Retinal pigment epithelial cell (primary cell): ENCODE data around the gene PKD2L2.
"Not testable (repeated sequence)": the region's sequence is repeated elsewhere in the genome, so short reads cannot be mapped to it uniquely, and the experiment has no call there.

ENCODE experiments used
- DNase-seq: peaks from one replicate; pipeline ENCODE4 v3.0.0-alpha.2; 2010; ENCODE audit warnings: low read depth
- H3K4me3 ChIP-seq: 2 replicates; pipeline ENCODE4 v1.5.1; 2011; ENCODE audit warnings: mild to moderate bottlenecking, low read length, control low read depth, moderate library complexity
- TF ChIP-seq, protein P1 (sequence below): conservative IDR thresholded peaks from 2 replicates; pipeline ENCODE4 v1.5.1; 2011; ENCODE audit warnings: low read depth, low read length, control low read depth, inconsistent platforms

PKD2L2 gene

DNA sequence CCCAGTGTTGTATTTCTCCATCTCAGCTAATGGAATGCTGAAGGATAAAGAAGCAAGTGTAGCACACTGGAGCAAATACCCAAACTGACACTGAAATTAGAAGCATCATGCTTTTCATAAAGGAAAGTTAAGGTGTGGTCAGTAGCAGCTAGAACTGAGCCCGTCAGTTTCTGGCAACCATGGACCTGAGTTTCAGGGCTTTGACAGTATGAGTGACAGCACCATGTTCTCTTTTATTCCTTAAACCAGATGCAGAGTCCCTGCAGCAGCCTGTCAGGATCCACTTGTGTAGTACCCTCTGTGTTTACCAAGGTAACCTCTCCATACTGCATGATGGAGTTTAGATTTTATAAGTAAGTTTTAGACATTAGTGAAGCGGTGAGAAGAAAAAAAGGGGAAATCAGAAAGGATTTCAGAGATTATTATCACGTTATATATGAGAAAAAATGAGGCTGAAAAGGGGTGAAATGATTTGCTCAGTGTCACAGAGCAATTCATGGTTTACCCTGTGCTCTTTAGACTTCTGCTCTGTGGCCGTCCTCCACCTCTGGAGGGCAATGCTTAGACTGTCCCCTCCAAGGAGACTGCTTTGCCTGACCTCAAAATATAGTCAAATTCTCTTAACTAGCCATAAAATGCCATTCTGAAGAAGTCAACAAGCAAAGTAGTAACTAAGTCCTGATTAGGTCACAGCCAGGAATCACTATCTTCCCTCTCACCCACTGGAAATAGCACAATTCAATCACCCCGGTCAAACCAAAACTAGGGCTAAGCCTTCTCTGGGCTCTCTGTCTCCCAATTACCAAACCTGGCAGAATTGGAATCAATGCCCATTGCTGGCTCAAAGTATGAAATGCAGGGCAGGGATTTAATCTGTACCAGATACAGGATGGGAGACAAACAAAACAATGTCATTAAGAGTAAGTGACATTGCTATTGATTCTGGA, 32.1 kb upstream of the PKD2L2 start:
- TF ChIP-seq, protein P1, sequence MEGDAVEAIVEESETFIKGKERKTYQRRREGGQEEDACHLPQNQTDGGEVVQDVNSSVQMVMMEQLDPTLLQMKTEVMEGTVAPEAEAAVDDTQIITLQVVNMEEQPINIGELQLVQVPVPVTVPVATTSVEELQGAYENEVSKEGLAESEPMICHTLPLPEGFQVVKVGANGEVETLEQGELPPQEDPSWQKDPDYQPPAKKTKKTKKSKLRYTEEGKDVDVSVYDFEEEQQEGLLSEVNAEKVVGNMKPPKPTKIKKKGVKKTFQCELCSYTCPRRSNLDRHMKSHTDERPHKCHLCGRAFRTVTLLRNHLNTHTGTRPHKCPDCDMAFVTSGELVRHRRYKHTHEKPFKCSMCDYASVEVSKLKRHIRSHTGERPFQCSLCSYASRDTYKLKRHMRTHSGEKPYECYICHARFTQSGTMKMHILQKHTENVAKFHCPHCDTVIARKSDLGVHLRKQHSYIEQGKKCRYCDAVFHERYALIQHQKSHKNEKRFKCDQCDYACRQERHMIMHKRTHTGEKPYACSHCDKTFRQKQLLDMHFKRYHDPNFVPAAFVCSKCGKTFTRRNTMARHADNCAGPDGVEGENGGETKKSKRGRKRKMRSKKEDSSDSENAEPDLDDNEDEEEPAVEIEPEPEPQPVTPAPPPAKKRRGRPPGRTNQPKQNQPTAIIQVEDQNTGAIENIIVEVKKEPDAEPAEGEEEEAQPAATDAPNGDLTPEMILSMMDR = no peak
- no peak overlapping the region for H3K4me3 ChIP-seq
- no peak for DNase-seq

DNA sequence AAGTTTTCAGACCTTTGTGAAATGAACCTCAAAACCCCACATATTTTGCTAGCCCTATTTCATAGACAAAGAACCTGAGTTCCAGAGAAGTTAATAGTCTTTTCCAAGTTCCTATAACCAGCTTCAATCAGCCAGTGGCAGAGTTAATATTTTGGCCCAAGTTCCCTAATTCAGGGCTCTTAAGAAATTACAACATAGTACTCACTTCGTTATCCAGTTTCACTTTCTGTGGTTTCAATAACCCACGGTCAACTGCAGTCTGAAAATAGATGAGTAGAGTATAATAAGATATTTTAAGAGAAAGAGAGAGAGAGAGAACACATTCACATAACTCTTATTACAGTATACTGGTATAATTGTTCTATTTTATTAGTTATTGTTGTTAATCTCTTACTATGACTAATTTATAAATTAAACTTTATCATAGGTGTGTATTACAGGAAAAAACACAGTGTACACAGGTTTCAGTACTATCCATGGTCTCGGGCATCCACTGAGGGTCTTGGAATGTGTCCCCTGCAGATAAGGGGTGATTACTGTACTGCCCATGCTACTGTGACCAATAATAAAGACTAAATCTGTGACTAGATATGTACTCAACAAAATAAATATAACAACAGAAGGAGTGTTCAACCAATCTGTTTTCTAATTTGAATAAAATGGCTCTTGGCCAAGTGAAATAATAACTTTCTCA, 30.9 kb upstream of the PKD2L2 start:
- H3K4me3 ChIP-seq = no peak overlapping the region
- TF ChIP-seq, protein P1 = no peak
- no peak for DNase-seq

DNA sequence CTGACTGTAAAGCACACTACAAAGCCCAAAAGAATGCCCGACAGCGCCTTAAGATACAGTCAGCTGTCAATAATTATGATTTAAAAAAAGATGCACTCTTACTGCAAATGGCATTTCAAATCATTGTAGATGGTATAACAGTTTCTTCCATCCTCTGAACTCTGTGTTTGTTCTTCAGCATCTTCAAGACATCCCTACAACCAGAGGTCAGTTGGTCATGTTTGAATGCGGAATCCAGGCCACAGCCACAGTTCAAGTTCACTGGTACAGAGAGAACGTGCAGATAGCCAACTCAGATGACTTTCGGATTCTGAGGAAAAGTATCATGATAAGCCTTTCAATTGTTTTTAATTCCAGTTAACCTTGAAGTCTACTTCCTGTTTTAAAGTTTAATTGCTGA, 30.3 kb upstream of the PKD2L2 start:
- TF ChIP-seq, protein P1 = no peak

DNA sequence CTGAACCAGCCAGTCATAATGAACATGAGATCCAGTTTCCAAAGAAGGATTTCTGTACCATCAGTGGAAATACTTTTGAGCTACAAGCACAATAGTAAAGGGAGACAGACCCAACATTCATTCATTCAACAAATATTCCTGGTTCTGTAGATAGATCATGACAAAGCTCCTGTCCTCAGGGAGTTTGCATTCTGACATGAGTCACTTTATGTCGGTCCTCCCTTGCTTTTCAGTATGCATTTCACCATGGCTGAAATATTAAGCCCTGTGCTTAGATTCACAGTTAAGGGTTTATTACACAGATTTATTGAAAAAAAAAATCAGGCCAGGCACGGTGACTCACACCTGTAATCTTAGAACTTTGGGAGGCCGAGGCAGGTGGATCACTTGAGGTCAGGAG, 27.0 kb upstream of the PKD2L2 start:
- DNase-seq = no peak
- TF ChIP-seq, protein P1 = no peak
- H3K4me3 ChIP-seq = no peak overlapping the region

More for the DNA sequence above, 30.3 kb upstream of the PKD2L2 start:
- DNase-seq = no peak
- H3K4me3 ChIP-seq = no peak overlapping the region

DNA sequence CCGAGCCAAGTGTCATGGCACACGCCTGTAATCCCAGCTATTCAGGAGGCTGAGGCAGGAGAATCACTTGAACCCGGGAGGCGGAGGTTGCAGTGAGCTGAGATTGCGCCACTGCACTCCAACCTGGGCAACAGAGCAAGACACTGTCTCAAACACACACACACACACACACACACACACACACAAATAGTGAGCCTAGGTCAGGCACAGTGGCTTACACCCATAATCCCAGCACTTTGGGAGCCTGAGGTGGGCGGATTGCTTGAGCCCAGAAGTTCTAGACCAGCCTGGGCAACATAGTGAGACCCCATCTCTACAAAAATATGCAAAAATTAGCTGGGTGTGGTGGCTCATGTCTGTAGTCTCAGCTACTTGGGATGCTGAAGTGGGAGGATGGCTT, 25.6 kb upstream of the PKD2L2 start:
- H3K4me3 ChIP-seq, DNase-seq: not testable (repeated sequence)

DNA sequence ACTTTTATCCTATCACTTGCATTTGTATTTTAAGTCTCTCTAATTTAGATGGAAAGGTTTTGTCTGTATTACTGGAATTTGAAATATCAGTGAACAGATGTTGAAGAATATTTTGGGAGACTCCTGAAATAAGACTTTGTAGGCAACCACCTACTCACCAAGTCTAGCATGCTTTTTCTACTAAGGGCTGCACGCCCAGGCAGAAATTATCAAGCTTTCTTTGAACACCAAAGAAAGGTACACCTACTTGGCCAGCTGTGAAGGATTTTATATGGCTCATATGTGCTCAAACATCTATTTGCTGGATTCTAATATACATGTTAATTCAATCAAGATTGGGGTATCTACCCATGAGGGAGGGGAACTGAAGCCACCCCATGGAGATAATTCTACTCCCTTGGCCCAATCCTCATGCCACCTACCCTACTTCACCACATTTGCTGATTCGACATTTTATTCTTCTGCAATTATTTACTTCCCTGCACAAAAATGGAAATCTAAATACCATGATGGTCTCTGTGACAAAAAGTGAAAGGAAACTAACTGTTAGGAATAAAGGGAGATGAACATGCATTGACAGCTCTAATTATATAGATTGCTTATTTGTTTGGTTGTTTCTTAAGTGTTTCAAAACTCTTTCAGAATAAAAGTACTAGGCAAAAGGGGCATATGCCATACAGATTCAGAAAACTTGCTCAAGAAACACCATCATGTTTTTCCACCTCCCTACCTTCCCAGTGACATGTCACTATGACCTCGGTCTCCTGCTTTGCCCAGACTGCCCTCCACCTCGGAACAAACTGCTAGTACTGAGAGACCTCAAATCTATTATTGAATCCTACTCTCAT, 22.5 kb upstream of the PKD2L2 start:
- DNase-seq = no peak
- TF ChIP-seq, protein P1 = no peak
- H3K4me3 ChIP-seq = no peak overlapping the region

DNA sequence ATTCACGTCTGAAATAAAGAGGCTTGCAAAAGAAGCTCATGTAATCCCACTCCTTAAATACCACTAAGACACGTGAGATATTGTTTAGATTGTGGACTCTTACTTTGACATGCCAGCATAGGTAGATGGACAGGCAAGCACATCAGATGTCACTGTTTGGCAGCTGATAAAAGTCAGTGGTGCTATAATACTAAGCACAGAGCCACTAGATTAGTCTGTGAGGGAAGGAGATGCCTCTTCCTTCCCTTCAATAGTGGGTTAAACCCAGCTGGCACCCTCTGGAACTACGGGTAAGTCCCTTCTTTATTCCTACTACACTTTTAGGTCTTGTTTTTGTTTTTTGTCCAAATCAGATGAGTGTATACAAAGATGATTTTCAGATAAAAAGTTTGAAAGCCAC, 21.6 kb upstream of the PKD2L2 start, which contains the start of gene MYOT:
MYOT (plus strand) TSS at position 197 of the 400 bp plus-strand sequence. CDS start 2,792 bp downstream, outside the sequence.
- TF ChIP-seq, protein P1 = no peak
- no peak within 1 kb of the TSS for H3K4me3 ChIP-seq
- no peak for DNase-seq
